Measurements from ENCODE around the gene VAV2. TPM values are rescaled to one million over a fixed set of nuclear protein-coding genes. Genes with fewer than 3 reads are reported as not detected.

VAV2 gene
- total RNA-seq, 1 experiment from 2014 or later = 30.7 TPM

DNA sequence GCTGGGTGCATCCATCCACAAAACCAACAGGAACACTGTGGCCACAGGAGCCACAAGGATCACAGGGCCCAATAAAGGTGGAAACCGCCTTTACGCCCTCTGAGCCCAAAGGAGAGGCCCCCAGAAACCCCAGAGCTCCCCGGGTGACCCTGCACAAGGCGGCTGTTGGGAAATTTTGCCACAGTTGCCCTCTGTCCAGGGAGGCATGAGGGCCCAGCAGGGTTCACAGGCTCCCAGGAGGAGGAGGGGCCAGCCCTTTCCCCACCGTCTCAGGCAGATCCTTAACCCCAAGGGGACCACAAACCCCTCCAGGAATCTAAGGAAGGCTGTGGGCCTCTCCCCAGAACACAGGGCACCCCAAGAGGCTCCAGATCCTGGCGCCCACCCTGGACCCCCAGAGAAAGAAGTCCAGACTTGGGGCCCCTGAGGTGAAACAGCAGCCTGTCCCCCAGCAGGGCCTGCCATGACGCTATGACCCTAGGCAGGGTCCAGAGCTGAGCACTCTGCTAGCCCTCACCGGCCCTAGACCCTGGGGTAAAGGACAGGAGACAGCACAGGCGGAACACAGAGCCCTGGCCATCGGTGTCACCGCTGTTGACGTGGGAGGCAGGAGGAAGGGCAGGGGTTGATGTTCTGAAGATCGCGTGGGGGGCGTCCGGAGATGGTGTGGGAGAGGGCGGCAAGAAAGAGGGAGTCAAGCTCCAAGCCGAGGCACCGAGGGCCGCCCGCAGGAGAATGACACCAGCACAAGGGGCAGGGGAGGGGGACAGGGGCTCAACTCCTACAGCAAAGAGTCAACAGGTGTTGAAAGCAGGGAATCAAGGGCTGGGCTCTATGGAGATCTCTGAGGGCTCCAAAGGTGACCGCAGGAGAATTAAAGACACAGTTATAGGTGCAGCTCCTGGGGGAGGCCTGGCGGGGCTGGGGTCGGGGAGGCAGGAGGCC, 97.5 kb downstream of the VAV2 start:
- no peak overlapping the region for H3K27ac Mint-ChIP-seq (ENCODE audit: unreplicated experiment)
- no peaks in the 10 kb centered on the region for H3K9me3 Mint-ChIP-seq (ENCODE audit: low read depth, unreplicated experiment)
- intact Hi-C loops (cut with micrococcal nuclease; ENCODE audit: unreplicated experiment) = no loop called here
- peaks cover 13% of the 10 kb centered on the region for H3K36me3 Mint-ChIP-seq (ENCODE audit: insufficient read depth, unreplicated experiment)
- DNase-seq = no peak
- H3K27me3 Mint-ChIP-seq (ENCODE audit: unreplicated experiment) = no peaks in the 10 kb centered on the region
- TF ChIP-seq, protein P1, sequence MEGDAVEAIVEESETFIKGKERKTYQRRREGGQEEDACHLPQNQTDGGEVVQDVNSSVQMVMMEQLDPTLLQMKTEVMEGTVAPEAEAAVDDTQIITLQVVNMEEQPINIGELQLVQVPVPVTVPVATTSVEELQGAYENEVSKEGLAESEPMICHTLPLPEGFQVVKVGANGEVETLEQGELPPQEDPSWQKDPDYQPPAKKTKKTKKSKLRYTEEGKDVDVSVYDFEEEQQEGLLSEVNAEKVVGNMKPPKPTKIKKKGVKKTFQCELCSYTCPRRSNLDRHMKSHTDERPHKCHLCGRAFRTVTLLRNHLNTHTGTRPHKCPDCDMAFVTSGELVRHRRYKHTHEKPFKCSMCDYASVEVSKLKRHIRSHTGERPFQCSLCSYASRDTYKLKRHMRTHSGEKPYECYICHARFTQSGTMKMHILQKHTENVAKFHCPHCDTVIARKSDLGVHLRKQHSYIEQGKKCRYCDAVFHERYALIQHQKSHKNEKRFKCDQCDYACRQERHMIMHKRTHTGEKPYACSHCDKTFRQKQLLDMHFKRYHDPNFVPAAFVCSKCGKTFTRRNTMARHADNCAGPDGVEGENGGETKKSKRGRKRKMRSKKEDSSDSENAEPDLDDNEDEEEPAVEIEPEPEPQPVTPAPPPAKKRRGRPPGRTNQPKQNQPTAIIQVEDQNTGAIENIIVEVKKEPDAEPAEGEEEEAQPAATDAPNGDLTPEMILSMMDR (IDR thresholded peaks at IDR 0.05; ENCODE audit: unreplicated experiment) = no peak
- H3K4me1 Mint-ChIP-seq (ENCODE audit: low read depth, unreplicated experiment) = peaks cover 17% of the 10 kb centered on the region
- BruUV-seq (replicated peaks) = no TSS peak
- CTCF ChIA-PET = interaction anchor here (0.7 kb wide), 1 partner anchor 92 kb away, joined by 3 read pairs; no protein-coding TSS in a partner anchor
- no peak overlapping the region for H3K4me3 Mint-ChIP-seq (ENCODE audit: low read depth, unreplicated experiment)

DNA sequence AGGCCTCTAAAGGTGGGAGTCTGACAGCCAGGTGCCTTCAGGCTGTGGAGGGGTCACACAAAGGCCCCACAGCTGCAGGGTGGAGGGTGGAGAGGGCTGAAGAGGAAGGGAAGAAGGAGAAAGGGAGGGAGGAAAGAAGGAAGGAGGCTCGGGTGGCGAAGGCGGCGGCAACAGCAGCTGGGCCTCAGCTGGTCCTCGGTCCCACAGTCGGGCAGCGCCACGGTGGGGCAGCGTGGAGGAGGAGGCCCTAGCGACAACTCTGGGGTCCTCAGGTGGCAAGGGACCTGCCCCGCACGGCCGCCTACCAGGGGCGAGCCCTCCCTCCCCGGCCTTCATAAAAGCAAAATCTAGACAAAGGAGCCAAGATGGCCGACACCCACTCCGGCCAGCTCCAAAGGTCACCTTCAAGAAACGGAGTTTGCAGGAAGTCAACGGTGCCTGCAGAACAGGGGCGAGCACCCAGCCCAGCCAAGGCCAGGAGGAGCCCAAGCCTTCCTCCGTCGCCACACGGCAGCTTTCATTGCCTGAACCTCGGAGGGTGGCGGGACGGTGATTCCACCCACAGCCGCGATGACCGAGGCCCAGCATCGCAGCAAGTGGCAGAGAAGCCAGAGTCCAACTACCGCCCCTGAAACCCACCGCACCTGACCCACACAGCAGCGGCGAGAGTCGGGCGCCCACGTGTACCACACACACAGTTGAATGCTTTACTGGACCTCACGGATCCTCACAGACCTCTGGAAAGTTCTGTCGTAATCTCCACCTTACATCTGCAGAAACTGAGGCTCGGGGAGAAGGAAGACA, 98.7 kb downstream of the VAV2 start:
- CTCF ChIA-PET = no interaction called here
- BruUV-seq (replicated peaks) = no TSS peak
- Mint-ChIP-seq H3K4me3 (ENCODE audit: low read depth, unreplicated experiment) (no peak overlapping the region), H3K9me3 (ENCODE audit: low read depth, unreplicated experiment) (no peaks in the 10 kb centered on the region), H3K27me3 (ENCODE audit: unreplicated experiment) (no peaks in the 10 kb centered on the region), H3K4me1 (ENCODE audit: low read depth, unreplicated experiment) (peaks cover 21% of the 10 kb centered on the region), H3K36me3 (ENCODE audit: insufficient read depth, unreplicated experiment) (peaks cover 13% of the 10 kb centered on the region), H3K27ac (ENCODE audit: unreplicated experiment) (no peak overlapping the region)
- TF ChIP-seq, protein P1 (IDR thresholded peaks at IDR 0.05; ENCODE audit: unreplicated experiment) = no peak
- intact Hi-C loops (cut with micrococcal nuclease; ENCODE audit: unreplicated experiment) = no loop called here
- no peak for DNase-seq

GRCh38 chr9:133892193-133892920, 99.8 kb downstream of the VAV2 start:
- Mint-ChIP-seq H3K36me3 (ENCODE audit: insufficient read depth, unreplicated experiment) (peaks cover 9% of the 10 kb centered on the region), H3K4me3 (ENCODE audit: low read depth, unreplicated experiment) (no peak overlapping the region), H3K27me3 (ENCODE audit: unreplicated experiment) (no peaks in the 10 kb centered on the region), H3K4me1 (ENCODE audit: low read depth, unreplicated experiment) (peaks cover 21% of the 10 kb centered on the region), H3K9me3 (ENCODE audit: low read depth, unreplicated experiment) (no peaks in the 10 kb centered on the region), H3K27ac (ENCODE audit: unreplicated experiment) (no peak overlapping the region)
- peak; percentile 17 for DNase-seq
- CTCF ChIA-PET = no interaction called here
- BruUV-seq (replicated peaks) = no TSS peak
- TF ChIP-seq, protein P1 (IDR thresholded peaks at IDR 0.05; ENCODE audit: unreplicated experiment) = no peak
- intact Hi-C loops (cut with micrococcal nuclease; ENCODE audit: unreplicated experiment) = no loop called here

DNA sequence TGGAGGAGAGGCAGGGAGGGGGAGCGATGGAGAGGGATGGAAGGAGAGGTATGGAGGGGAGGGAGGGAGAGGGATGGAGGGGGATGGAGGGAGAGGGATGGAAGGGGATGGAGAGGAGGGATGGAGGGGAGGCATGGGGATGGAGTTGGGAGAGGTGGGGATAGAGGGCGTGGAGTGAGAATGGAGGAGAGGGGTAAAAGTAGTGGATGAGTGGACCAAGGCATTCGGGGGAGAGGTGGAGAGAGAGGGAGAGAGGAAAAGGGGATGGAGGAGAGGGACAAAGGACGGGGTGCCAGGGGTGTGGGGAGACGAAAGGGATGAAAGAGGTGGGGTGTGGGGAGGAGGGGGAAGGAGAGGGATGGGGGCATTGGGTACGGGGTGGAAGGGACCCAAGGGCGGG, 100.4 kb downstream of the VAV2 start:
- Mint-ChIP-seq H3K9me3 (ENCODE audit: low read depth, unreplicated experiment) (no peaks in the 10 kb centered on the region), H3K27ac (ENCODE audit: unreplicated experiment) (no peak overlapping the region), H3K36me3 (ENCODE audit: insufficient read depth, unreplicated experiment) (peaks cover 8% of the 10 kb centered on the region), H3K4me3 (ENCODE audit: low read depth, unreplicated experiment) (no peak overlapping the region), H3K4me1 (ENCODE audit: low read depth, unreplicated experiment) (peaks cover 21% of the 10 kb centered on the region), H3K27me3 (ENCODE audit: unreplicated experiment) (no peaks in the 10 kb centered on the region)
- TF ChIP-seq, protein P1 (IDR thresholded peaks at IDR 0.05; ENCODE audit: unreplicated experiment) = no peak
- CTCF ChIA-PET = no interaction called here
- intact Hi-C loops (cut with micrococcal nuclease; ENCODE audit: unreplicated experiment) = no loop called here
- no TSS peak for BruUV-seq (replicated peaks)
- no peak for DNase-seq

Measured in Calu3 (cell line).